HG02840 (cell line): ENCODE data around the gene DENND10.
"Not testable (repeated sequence)": the region's sequence is repeated elsewhere in the genome, so short reads cannot be mapped to it uniquely, and the experiment has no call there.

Experiments used
- ATAC-seq: cut with Tn5 transposase; IDR thresholded peaks from one replicate; pipeline ENCODE4 v1.9.1; 2021; ENCODE audit warnings: mild to moderate bottlenecking, moderate library complexity, moderate number of reproducible peaks; ENCODE audit not compliant: unreplicated experiment, low FRiP score

Gene DENND10

DNA sequence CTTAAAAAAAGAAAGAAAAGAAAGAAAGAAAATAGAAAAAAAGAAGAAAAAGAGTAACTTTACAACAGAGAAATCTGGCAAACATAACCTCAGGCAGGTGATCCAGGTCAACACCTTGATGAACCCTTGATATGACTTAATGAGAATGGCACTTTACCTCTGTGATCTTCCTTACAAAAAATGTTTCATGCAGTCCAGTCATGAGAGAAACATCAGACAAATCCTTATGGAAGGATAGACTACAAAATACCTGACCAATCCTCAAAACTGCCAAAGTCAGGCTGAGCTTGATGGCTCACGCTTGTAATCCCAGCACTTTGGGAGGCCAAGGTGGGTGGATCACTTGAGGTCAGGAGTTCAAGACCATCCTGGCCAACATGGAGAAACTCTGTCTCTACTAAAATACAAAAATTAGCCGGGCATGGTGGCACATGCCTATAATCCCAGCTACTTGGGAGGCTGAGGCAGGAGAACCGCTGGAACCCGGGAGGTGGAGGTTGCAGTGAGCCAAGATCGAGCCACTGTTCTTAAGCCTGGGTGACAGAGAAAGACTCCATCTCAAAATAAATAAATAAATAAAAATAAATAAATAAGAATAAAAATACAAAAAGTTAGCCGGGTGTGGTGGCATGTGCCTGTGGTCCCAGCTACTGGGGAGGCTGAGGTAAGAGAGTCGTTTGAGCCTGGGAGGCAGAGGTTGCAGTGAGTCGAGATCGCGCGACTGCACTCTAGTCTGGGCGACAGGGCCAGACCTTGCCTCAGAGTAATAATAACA, 7.1 kb upstream of the DENND10 start:
- ATAC-seq, result not testable (repeated sequence)

DNA sequence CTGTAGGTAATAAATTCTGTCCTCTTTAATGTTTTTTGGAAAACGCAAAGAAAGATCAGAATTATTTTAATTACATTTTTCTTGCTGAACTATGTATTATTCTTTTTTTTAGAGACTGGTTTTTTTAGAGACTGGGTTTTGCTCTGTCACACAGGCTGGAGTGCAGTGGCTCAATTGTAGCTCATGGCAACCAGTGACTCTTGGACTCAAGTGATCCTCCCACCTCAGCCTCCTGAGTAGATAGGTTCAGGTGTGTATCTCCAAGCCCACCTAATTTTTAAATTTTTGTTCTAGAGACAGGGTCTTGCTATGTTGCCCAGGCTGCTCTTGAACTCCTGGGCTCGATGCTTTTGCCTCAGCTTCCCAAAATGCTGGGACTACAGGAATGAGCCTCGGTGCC, 5.3 kb upstream of the DENND10 start:
- no peak for ATAC-seq

DNA sequence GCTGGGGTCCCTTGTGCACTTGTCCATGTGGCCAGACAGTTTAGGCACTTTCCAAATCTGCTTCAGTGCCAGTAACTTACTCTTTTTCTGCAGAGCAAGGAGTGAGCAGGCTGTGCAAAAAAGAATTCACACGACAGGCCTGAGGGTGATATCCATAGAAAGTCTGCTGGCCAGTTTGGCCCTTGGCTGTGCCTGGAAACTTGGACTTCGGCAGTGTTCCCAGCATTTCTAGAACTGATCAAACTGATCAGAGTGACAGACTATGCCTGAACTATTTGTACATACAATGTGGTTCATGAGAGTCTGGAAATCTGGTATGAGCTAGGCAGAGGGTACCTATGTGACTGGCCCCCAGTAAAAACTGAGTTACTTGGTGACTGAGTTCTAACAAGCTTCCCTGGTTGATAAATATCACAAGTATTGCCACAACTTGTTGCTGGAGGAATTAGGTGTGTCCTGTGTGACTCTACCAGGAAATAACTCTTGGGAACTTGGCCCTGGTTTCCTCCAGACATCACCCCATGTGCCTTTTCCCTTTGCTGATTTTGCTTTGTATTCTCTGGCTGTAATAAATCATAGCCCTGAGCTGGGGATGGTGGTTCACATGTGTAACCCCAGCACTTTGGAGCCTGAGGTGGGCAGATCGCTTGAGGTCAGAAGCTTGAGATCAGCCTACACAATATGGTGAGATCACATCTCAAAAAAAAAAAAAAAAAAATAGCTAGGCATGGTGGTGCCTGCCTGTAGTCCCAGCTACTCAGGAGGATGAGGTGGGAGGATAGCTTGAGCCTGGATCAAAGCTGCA, 3.3 kb upstream of the DENND10 start:
- no peak for ATAC-seq

DNA sequence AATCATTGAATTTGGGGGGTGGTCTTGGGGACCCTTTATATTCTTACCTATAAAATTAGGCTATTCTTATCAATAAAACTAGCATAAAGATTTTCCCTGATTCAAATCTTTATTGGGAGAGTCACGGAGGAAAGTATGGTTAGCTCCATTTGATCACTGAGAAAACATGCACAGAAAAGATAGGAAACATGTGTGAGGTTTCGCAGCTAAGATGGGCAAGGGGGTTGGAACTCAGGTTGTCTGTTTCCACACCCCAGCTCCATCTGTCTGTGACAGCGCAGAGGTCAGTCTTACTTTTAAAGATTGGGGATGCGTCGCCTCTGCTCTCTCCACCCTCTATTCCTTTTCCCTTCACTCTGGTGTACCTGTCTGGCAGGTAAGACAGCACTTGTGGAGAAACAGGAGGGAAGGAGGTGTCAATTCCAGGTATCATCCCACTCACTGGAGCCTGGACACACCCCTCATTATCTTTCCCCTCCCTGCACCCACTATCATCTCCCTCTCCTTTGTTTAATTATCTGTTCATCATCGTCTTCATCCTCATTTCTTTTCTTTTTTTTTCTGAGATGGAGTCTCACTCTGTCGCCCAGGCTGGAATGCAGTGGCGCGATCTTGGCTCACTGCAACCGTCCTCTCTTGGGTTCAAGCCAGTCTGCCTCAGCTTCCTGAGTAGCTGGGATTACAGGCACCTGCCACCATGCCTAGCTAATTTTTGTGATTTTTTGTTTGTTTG, 2.4 kb upstream of the DENND10 start:
- ATAC-seq, result no peak

DNA sequence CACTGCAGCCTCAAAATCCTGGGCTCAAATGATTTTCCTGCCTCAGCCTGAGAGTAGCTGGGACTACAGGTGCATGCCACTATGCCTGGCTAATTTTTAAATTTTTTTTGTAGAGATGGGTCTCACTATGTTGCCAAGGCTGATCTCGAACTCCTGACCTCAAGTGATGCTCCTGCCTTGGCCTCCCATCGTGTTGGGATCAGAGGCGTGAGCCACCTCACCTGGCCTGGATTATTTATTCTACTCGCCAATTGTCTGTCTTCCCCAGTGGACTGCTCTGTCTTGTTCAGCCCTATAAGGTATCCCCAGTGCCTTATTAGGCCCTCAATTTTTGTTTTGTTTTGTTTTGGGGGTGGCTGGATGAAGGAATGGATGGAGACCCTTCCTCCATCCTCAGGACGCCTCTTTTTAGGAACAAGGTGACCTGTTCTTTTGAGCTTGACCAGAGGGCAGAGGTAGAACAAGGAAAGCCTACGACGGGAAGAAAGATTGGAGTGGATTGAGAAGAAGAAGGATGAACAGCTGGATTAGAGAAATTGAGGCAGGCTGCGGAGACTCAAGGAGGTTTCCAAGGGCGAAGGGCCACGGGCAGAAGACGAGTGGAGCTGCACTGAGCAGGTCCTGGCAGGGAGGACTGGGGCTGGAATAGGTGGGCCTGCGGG, 541 bp upstream of the DENND10 start:
- no peak for ATAC-seq

DNA sequence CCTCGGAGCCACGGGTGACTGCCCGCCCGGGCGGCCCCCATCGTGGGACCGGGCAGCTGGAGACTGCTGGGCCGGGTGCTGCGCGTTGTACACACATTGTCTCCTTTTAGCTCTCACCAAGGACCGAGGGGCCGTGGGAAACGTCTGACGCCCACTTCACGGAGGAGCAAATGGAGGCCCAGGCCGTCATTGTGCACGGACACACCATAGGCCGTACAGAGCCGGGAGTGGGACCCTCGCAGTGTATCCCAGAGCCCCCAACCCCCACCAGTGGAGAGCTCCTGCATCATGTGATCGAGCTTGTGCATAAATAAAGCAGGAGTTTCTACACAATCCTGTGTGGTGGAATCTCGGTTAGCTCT, 722 bp downstream of the DENND10 start:
- ATAC-seq, result no peak

DNA sequence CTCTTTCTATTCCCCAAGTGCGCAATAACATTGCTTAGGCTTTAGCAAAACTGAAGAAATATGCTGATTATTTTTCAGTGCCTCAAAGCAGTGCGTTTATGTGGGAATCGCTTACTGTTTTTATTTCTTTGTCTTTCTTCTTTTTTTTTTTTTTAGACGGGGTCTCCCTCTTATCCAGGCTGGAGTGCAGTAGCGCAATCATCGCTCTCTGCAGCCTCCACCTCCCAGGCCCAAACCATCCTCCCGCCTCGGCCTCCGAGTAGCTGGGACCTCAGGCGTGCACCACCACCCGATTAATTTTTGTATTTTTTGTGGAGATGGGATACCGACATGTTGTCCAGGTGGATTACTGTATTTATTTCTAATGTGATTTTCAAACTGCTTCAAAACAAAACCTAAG, 1.2 kb downstream of the DENND10 start:
- ATAC-seq, result no peak

DNA sequence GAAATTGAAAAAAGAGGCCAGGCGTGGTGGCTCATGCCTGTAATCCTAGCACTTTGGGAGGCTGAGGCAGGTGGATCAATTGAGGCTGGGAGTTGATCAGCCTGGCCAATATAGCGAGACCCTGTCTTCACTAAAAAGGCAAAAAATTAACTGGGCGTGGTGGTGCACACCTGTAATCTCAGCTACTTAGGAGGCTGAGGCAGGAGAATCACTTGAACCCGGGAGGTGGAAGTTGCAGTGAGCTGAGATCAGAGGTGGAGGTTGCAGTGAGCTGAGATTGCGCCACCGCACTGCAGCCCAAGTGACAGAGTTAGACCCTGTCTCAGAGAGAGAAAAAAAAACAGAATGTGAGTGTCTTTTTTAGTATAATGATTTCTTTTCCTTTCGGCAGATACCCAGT, 2.0 kb downstream of the DENND10 start:
- ATAC-seq, result not testable (repeated sequence)

DNA sequence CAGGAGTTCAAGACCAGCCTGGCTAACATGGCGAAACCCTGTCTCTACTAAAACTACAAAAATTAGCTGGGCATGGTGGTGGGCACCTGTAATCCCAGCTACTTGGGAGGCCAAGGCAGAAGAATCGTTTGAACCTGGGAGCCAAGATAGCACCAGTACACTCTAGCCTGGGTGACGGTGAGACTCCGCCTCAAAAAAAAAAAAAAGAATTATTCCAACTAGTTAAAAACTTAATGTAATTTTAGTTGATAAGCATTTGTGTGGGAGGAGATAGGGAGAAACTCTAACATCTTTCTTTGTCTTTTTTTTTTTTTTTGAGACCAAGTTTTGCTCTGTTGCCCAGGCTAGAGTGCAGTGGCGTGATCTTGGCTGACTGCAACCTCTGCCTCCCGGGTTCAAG, 3.2 kb downstream of the DENND10 start:
- ATAC-seq, result not testable (repeated sequence)

DNA sequence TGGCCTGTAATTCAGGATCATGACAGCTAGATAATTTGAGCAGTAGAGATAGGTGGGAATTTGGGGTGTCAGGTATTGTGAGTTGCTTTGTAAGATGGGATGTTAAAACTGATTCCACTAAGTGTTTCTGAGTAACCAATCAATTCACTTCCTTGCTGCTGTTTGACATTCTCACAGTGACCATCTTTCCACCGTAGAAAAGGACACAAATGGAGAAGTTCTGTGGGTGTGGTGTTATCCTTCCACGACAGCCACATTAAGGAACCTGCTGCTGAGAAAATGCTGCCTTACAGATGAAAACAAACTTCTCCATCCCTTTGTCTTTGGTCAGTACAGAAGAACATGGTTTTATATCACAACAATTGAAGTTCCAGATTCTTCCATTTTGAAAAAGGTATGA, 3.9 kb downstream of the DENND10 start:
- not testable (repeated sequence) for ATAC-seq

DNA sequence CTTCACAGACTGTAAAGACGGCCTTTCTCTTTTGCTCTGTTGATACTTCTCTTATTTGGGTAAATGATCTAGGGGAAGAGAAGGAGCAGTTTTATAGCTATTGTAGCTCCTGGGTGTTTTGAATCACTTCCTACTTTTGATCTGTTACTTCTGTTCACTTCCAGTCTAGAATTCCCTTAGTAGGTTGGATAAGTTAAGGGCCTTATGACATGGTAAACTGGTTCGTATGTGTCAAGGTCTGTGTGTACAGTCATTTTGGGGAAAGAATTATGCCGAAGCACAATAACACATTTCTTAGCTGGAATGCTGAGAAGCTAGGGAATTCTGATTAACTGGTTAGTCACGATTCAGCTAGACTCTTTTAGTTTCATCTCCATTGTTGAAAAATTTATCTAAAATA, 8.1 kb downstream of the DENND10 start:
- ATAC-seq, result no peak

DNA sequence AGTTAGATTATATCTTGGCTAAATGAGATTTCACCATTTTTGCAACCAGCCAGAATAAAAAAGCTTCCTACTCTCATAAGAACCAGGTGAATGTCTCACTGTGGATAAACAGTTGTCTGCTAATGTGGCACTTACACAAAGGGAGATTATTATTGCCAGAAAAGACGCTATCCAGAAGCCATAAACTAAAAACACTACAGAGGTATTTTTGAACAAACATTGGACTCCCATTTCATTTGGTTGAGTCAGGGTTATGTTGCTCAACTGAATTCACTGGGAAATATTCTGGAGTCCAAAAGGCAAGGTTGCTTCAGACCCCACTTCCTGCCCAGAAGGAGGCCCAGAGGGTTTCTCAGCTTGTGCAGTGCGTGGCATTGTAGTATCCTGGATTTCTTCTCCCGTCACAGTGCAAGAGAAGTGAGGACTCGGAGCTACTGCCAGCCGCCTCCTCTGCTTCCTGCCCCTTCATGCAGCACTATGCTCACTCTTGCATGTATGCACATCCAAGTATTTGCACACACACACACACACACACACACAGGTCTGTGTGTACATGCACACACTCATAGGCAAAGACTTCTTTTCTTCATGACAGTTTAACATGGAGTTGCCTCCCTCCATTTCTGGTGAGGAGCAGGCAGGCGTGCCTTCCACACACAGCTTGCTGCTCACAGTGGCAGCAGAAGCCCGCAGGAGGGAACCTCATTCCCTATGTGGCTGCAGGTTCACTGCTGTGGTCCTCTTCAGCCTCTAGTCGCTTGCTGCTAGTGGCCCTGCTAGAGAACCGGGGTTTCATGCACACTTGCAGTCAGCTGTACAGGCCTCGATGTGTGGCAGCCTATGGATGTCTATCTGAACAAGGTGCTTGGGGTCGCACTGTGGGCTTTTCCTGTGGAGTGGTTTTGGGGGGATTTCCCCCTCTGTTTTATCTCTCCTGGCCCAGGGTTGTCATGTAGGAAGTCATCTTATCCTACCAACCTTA, 10.1 kb downstream of the DENND10 start:
- no peak for ATAC-seq

DNA sequence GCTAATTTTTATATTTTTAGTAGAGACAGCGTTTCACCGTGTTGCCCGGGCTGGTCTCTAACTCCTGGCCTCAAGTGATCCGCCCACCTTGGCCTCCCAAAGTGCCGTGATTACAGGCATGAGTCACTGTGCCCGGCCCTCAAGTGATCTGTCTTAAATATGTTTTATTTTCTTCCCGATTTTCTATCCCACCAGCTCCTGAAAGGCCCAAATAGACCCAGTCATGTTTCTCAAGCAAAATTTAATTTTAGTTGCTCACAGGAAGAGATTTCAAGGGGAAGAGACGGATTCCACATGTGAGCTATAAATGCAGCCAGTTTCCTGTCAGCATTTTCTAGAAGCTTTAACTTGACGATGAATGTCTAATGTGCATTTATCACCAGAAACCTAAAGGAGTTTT, 12.0 kb downstream of the DENND10 start:
- no peak for ATAC-seq

DNA sequence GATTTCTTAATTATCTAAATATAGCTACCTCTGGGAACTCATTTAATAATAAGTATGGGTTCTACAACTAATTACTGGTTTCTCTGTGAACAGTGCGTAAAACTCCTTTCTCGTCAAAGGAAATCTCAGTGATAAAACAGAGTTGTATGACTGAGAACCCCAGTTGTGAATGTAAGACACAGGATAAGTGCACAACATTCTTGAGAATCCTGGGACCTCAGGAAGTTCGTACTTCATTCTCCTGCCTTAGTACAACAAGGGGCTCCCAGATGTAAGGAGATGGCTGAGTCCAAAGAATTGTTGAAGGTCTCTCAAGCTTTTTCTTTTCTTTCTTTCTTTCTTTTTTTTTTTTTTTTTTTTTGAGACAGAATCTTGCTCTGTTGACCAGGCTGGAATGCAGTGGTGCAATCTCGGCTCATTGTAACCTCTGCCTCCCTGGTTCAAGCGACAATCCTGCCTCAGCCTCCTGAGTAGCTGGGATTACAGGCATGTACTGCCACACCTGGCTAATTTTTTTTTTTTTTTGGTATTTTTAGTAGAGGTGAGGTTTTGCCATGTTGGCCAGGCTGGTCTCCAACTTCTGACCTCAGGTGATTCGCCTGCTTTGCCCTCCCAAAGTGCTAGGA, 12.5 kb downstream of the DENND10 start:
- no peak for ATAC-seq

DNA sequence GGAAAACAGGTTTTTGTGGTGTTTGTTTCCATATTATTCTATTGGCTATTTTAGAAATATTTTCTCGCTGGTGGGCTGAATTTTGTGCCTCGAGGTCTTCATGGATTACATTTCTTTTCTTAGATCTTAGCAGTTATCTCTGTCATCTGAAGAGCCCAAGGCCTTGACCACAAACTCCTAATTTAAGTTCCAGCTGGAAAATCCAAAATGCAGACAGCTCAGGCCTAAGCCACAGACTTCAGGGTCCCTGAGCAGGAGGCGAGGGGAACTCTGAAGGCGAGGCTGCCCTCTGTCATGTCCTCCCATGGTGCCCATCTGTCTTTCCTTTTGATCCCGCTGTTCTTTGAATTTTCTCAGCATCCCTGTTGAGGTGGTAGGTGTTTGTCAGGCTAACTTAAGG, 14.3 kb downstream of the DENND10 start:
- no peak for ATAC-seq

DNA sequence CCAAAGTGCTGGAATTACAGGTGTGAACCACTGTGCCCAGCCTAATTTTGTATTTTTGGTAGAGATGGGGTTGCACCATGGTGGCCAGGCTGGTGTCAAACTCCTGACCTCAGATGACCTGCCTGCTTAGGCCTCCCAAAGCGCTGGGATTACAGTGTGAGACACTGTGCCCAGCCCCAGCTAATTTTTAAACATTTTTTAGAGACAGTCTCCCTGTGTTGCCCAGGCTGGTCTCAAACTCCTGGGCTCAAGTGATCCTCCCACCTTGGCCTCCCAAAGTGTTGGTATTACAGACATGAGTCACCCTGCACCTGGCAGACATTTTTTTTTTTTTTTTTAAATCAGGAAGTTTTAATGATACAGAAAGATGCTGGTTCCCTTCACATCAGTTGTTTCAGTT, 15.5 kb downstream of the DENND10 start:
- no peak for ATAC-seq

DNA sequence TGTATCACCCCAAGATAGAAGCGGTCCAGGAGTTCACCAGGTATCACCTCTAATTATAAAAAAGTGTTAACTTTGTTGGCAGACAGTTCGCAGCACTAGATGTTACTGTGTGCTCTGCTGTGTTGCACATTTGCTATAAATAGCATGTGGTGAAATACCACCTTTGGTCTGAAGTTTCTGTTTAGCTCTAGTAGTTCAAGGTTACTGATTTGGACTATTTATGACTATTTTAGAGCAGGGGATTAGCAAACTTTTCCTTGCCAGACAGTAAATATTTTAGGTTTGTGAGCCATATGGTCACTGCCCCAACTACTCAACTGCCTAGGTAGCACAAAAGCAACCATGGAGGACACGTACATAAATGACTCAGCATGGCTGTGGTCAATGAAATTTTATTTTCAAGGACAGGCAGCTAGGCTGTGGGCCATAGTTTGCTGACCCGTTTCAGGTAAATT, 16.5 kb downstream of the DENND10 start:
- ATAC-seq, result peak; percentile 86

DNA sequence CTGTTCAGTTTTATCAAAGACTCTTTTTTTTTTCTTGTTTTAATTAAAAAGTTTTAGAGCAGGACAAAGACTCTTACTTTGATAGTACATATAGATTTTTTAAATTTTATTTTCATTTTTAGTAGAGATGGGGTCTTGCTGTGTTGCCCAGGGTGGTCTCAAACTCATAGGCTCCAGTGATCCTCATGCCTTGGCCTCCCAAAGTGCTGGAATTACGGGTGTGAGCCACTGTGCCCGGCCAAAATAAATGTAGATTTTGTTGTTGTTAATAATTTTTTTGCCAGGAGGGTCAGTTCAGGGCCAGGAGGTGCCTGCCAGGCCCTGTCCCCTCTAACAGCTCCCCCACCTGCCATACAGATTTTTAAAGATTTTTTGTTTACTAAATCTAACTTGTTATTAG, 17.0 kb downstream of the DENND10 start:
- ATAC-seq, result no peak

DNA sequence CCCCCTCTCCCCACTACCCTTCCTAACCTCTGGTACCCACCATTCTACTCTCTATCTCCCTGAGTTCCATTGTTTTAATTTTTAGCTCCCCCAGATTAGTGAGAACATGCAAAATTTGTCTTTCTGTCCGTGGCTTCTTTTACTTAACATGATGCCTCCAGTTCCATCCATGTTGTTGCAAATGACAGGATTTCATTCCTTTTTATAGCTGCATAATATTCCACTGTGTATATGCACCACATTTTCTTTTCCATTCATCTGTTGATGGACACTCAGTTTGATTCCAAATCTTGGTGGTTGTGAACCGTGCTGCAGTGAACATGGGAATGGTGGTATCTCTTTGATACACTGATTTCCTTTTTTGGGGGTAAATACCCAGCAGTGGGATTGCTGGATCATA, 22.0 kb downstream of the DENND10 start:
- ATAC-seq, result no peak
